ENCODE results near the gene SLC25A41.

DNA sequence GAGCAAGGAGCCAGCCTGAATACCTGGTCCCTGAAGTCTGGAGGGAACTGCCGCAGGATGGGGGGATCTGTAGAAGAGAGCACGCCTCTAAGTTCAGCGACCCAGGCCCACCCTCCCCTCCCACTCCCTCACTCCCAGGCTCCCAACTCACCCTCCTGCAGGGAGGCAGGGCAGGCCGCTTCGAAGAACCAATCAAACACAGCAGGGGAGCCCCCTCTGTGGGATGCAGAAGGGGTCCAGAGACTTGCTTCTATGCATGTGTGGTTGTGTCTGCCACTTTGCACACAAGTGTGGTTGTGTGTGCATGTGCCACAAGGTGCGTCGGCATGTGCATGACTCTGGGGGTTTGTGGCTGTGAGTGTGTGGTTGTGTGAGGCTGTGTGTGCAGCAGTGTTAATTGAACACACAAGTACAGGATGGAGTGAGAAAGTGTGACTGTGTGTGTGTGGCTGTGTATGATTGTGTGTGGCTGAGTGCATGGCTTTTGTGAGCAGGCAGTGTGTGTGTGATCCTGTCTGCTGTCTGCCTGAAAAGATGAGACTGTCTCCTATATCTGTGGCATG lies 46.4 kb upstream of the SLC25A41 start:
- TF ChIP-seq, protein P1, sequence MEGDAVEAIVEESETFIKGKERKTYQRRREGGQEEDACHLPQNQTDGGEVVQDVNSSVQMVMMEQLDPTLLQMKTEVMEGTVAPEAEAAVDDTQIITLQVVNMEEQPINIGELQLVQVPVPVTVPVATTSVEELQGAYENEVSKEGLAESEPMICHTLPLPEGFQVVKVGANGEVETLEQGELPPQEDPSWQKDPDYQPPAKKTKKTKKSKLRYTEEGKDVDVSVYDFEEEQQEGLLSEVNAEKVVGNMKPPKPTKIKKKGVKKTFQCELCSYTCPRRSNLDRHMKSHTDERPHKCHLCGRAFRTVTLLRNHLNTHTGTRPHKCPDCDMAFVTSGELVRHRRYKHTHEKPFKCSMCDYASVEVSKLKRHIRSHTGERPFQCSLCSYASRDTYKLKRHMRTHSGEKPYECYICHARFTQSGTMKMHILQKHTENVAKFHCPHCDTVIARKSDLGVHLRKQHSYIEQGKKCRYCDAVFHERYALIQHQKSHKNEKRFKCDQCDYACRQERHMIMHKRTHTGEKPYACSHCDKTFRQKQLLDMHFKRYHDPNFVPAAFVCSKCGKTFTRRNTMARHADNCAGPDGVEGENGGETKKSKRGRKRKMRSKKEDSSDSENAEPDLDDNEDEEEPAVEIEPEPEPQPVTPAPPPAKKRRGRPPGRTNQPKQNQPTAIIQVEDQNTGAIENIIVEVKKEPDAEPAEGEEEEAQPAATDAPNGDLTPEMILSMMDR (IDR thresholded peaks at IDR 0.05) = no peak
- no peak for TF ChIP-seq EZH2 (IDR thresholded peaks at IDR 0.05; ENCODE audit: borderline replicate concordance, insufficient read depth, low read depth, low read length, poor library complexity, severe bottlenecking)

Data from B cell (primary cell).